ENCODE results near the gene SLC30A4. TPM values are rescaled to one million over a fixed set of nuclear protein-coding genes. Genes with fewer than 3 reads are reported as not detected.

Gene SLC30A4
- total RNA-seq, 1 donor from 2014 or later, result 4.0 TPM

DNA sequence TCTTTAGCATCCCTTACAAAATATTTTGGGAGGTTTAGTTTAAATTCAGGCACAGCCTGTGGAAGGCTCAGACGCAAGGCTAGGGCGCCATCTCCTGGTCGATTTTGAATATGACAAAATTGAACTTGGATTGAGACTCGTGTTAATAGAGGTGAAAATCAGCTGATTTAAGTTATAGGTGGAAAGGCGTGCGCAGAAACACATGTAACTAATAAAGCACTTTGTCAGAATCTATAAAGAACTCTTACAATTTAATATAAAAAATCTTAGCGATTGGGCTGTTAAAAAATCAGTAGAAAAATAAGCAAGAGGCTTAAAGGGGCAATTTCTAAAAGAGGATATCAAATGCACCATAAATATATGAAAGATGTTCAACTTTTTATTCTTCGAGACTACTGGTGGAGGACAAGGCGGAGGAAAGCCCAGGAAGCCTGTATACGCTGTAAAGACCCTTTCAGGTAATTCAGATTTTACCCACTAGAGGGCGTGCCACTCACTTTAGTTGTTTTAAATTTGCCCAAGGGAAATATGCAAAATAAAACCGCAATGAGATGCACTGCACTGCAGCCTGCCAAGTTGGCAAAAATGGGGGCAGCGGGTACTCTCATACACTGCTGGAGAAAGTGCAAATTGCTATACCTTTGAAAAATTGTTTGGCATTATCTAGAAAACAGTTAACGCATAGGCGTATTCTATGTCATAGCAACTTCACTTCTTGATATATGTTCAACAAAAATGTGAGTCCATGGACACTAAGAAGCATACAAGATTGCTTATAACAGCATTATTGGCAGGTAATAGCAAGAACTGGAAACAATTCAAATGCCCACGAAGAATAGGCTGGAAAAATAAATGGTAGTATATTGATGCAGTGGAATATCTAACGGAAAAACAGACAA, 64.7 kb downstream of the SLC30A4 start:
- intact Hi-C loops (cut with DNase I), result loop anchor here (1.0 to 10.0 kb wide), 4 partner anchors 65 to 293 kb away; partner anchors contain the start of gene SLC30A4
- peak; percentile 84 for ATAC-seq
- DNase-seq (ENCODE audit: missing footprints), result peak; percentile 78

DNA sequence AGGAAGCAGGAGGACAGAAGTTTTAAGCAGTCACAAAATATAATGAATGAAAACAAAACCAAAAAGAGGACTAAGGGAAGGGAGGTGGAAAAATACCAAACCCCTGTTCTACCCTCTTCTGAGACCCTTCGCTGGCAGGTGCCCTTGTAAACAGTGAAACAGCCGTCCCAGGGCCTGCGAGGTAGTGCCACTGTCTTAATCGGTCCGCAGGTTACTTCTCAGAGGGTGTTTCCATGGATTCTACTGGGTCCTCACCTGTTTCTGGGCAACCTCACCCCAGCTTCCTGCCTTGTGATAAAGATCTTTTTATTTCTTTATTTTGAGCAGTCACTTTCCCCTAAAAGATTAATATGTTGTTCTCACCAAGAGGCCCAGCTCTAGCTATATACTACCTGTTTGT, 65.3 kb downstream of the SLC30A4 start:
- ATAC-seq (no peak), DNase-seq (ENCODE audit: missing footprints) (no peak)
- intact Hi-C loops (cut with DNase I), result loop anchor here (5.0 to 10.0 kb wide), 2 partner anchors 150 to 292 kb away; no protein-coding TSS in a partner anchor

- intact Hi-C loops (cut with DNase I), result loop anchor here (1.0 to 10.0 kb wide), 3 partner anchors 29 to 292 kb away; no protein-coding TSS in a partner anchor
- DNase-seq (ENCODE audit: missing footprints) (no peak), ATAC-seq (peak; percentile 37)
These were observed 66.1 kb downstream of the SLC30A4 start for GRCh38 chr15:45456212-45457106.

GRCh38 chr15:45454814-45455213, 67.7 kb downstream of the SLC30A4 start:
- intact Hi-C loops (cut with DNase I), result loop anchor here (5.0 to 10.0 kb wide), 2 partner anchors 148 to 290 kb away; no protein-coding TSS in a partner anchor
- peak; percentile 31 for ATAC-seq

GRCh38 chr15:45451265-45451664, 71.3 kb downstream of the SLC30A4 start:
- intact Hi-C loops (cut with DNase I), result loop anchor here (10.0 kb wide), 1 partner anchor 286 kb away; no protein-coding TSS in a partner anchor
- no peak for ATAC-seq
- no peak for DNase-seq (ENCODE audit: missing footprints)

More at GRCh38 chr15:45454814-45455213, 67.7 kb downstream of the SLC30A4 start:
- peak; percentile 83 for DNase-seq (ENCODE audit: missing footprints)

GRCh38 chr15:45449916-45450867, 72.4 kb downstream of the SLC30A4 start:
- ATAC-seq (no peak), DNase-seq (ENCODE audit: missing footprints) (no peak)
- intact Hi-C loops (cut with DNase I), result loop anchor here (10.0 kb wide), 1 partner anchor 285 kb away; no protein-coding TSS in a partner anchor

- no peak for ATAC-seq
- intact Hi-C loops (cut with DNase I), result no loop called here
These were observed 73.2 kb downstream of the SLC30A4 start for GRCh38 chr15:45449395-45449794.

GRCh38 chr15:45448066-45448915, 74.3 kb downstream of the SLC30A4 start:
- ATAC-seq (no peak), DNase-seq (ENCODE audit: missing footprints) (peak; percentile 71)
- intact Hi-C loops (cut with DNase I), result no loop called here

More at GRCh38 chr15:45449395-45449794, 73.2 kb downstream of the SLC30A4 start:
- DNase-seq (ENCODE audit: missing footprints), result no peak

GRCh38 chr15:45443645-45444044, 78.9 kb downstream of the SLC30A4 start:
- no peak for DNase-seq (ENCODE audit: missing footprints)
- intact Hi-C loops (cut with DNase I), result no loop called here
- no peak for ATAC-seq

GRCh38 chr15:45442507-45443135, 79.9 kb downstream of the SLC30A4 start:
- DNase-seq (ENCODE audit: missing footprints) (no peak), ATAC-seq (no peak)
- intact Hi-C loops (cut with DNase I), result no loop called here

DNA sequence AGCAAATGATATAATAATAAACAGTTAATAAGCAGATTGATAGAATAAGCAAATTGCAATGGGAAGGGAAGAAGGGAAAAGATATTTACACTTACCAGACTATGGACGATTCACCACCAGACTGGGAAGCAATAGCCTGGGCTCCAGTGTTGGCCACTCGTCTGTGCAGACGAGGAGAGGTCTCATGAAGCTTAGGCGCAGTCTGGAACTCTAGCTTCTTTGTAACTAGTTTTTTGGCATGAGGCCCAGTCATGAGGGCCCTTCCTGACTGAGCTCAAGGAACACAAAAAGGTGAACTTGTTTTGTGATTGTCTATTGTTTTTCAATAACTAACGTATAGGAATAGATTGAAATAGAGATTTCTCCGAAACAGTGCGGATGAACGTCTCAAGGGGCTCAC, 80.9 kb downstream of the SLC30A4 start:
- intact Hi-C loops (cut with DNase I), result no loop called here
- ATAC-seq (no peak), DNase-seq (ENCODE audit: missing footprints) (no peak)

DNA sequence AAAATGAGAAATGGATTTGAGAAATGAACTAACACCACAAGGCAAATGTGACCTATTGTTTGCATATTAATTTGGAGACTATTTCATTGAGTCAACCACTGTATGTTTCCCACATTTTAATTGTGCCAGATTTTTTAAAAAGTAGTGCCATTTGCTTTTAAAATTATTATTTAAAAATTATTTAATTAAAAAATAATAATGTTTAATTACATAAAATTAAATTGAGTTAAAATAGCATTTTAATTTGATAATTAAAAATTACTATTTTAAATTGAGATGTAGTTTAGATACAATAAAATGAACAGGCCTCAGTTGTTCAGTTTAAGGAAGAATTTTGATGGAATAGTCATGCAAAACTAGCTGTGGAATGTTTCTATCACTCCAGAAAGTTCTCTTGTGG, 81.5 kb downstream of the SLC30A4 start:
- intact Hi-C loops (cut with DNase I), result no loop called here
- DNase-seq (ENCODE audit: missing footprints), result no peak
- ATAC-seq, result no peak

DNA sequence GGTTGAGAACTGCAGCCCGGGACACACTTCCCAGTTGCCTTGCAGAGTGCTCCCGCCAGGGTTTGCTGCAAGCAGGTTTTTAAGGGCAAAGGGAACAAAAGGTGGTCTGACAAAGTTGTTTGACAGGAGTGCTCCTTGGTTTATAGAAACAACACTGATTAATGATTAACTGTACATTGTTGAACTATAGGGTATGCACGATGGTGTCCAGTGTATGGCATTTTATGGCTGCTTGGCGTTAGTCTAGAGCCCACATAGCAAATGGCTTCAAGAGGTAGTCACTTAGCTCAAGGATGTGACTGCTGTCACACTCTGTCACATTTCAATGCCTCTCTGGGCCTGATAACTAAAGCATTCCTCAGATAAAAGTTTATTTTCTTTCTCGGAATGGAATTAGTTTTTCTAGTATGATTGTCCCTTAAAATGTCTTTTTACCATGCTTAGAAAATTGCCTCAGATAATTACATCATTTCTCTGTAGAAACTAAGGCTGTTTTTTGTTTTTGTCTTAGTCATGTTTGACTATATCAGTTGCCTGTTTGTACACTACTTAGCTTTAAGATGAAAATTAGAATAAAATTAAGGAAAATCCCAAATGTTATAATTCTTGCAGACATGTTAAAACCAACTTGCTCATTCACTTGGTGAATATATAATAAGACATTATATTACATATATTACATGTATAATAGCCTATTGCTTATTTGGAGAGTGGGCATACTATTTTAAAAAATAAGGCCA, 82.9 kb downstream of the SLC30A4 start:
- ATAC-seq, result no peak
- intact Hi-C loops (cut with DNase I), result no loop called here
- DNase-seq (ENCODE audit: missing footprints), result no peak

DNA sequence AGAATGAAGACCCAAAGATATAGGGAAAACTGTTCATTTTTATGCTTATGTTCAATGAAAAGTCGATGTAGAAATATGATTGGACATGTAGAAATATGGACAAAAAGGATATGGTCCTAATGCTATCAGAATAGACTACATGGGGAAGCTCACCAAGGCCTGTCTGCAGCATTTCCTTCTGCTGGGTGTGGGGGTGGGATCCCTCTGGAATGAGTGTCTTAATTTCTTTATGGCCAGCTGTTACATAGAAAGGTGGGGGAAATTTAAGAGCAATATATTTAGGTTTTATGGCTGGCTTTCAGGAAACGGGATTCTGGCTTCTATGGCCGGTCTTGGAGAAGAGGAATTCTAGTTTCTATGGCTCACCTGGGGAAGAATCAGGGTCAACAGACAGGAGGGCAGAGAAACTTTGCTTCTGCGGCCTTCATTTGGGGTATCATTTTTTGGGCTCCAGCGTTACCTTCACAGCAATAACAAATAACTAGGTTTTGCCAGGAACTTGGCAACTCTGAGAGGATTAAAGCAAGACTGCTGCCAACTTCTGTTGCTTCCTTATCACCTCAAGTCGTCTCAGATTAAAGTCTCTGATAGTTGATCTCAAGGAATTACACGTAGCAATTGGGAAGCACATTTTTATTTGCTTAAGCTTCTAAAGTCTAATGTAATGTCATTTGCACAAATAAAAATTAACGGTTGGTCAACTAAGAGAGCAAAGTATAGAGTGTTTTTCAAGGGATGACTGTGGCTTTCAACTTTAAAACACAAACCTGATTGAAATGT, 87.2 kb downstream of the SLC30A4 start:
- no peak for DNase-seq (ENCODE audit: missing footprints)
- intact Hi-C loops (cut with DNase I), result no loop called here
- ATAC-seq, result no peak

- DNase-seq (ENCODE audit: missing footprints) (no peak), ATAC-seq (no peak)
- intact Hi-C loops (cut with DNase I), result no loop called here
These were observed 88.4 kb downstream of the SLC30A4 start for GRCh38 chr15:45434078-45434567.

Data from Right ventricle myocardium inferior (tissue), 1 donor.